Fibroblast of villous mesenchyme (primary cell): ENCODE measurements around the gene HTT. TPM values are rescaled to one million over a fixed set of nuclear protein-coding genes. Genes with fewer than 3 reads are reported as not detected.

Experiments
- DNase-seq: peaks from one replicate; pipeline ENCODE4 v3.0.0-alpha.2; 2010; ENCODE audit warnings: low read depth
- H3K4me3 ChIP-seq: 2 replicates; pipeline ENCODE4 v1.5.1; 2011; ENCODE audit warnings: low read depth, mild to moderate bottlenecking, low read length
- CTCF ChIP-seq: IDR thresholded peaks from 2 replicates; pipeline ENCODE4 v1.5.1; 2012; ENCODE audit warnings: low read depth, mild to moderate bottlenecking, low read length; ENCODE audit not compliant: insufficient read depth
- total RNA-seq: library from RNA; depleted of rRNA; stranded (reverse); fragments of >200 nt; gene quantifications from 2 replicates; pipeline ENCODE4 v1.2.3, GENCODE V29; 2012

Gene HTT
- total RNA-seq, 1 donor = 65.2 TPM

DNA sequence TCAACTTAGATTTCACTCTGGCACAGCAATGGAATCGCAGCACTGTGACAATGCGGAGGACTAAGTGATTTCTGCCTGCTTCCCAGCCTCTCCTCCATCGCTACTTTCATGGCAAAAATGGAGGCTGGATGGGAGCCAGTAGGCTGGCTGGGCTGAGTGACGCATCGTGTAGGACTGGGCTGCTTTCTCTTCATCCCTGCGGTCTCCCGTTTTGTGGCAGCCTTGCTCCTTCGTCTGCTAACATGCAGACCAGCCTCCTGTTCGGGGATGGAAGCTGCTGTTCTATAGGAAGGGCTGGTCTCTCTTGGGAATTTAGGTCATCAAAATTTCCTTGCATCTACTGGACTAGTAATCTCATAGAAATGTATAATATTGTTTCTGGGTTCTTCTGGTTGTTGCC, 202.5 kb downstream of the HTT start:
- DNase-seq = no peak
- no peak overlapping the region for H3K4me3 ChIP-seq
- no peak for TF ChIP-seq CTCF

GRCh38 chr4:3280466-3280865, 206.0 kb downstream of the HTT start:
- TF ChIP-seq CTCF = no peak
- H3K4me3 ChIP-seq = no peak overlapping the region
- DNase-seq = no peak

GRCh38 chr4:3283483-3283882, 209.0 kb downstream of the HTT start:
- no peak for TF ChIP-seq CTCF
- no peak overlapping the region for H3K4me3 ChIP-seq
- no peak for DNase-seq

DNA sequence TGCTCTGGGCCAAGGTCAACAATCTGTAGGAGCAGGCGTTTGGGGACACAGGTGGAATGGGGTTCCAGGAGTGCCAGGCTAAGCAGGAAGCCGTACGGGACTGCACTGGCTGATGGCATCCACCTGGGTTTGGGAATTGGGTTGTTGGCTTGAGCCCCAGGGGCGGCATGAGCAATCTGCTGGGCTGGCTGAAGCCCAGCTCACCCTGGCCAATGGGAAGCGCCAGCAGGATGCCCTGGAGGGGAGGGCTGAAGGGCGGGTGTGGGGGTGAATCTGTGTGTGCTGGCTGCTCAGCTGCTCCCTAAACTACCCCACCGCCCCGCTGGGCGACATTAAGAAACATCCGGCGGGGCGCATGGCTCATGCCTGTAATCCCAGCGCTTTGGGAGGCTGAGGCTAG, 209.4 kb downstream of the HTT start:
- no peak for DNase-seq
- no peak for TF ChIP-seq CTCF
- no peak overlapping the region for H3K4me3 ChIP-seq

GRCh38 chr4:3284734-3285557, 210.5 kb downstream of the HTT start:
- no peak overlapping the region for H3K4me3 ChIP-seq
- no peak for TF ChIP-seq CTCF
- no peak for DNase-seq

- DNase-seq = peak; percentile 54
- no peak overlapping the region for H3K4me3 ChIP-seq
- TF ChIP-seq CTCF = no peak
Measured at GRCh38 chr4:3285558-3286334, 211.3 kb downstream of the HTT start.
